Measurements from ENCODE around the gene ABCA5.

GRCh38 chr17:69325518-69326376, 1.2 kb downstream of the ABCA5 start:
- no peak for TF ChIP-seq MYBL2 (IDR thresholded peaks at IDR 0.05; ENCODE audit: low read depth)
- TF ChIP-seq MYBL2 (CRISPR knock-in tag; IDR thresholded peaks at IDR 0.05; ENCODE audit: borderline replicate concordance): no peak
- TF ChIP-seq ZBTB33 (CRISPR knock-in tag; IDR thresholded peaks at IDR 0.05): no peak
- TF ChIP-seq CTCF (IDR thresholded peaks at IDR 0.05 in 2 of 3, conservative IDR thresholded peaks at IDR 0.05 in 1 of 3; ENCODE audit: insufficient read depth in 2 of 3, low read depth in 1 of 3, low read length in 3 of 3): no peak
- TF ChIP-seq YY1 (IDR thresholded peaks at IDR 0.05; ENCODE audit: borderline replicate concordance in 1 of 3, control insufficient read depth in 1 of 3, extremely low read depth in 1 of 3, insufficient read depth in 3 of 3, insufficient read length in 1 of 3, insufficient replicate concordance in 2 of 3, low read depth in 1 of 3, low read length in 2 of 3): no peak
- no peak for TF ChIP-seq SREBF2 (CRISPR knock-in tag; IDR thresholded peaks at IDR 0.05)
- no peak for TF ChIP-seq THAP12 (CRISPR knock-in tag; IDR thresholded peaks at IDR 0.05)
- TF ChIP-seq SPI1 (IDR thresholded peaks at IDR 0.05; ENCODE audit: borderline replicate concordance, low read depth, low read length): no peak
- TF ChIP-seq ZKSCAN1 (IDR thresholded peaks at IDR 0.05; ENCODE audit: low read depth, low read length): no peak
